Measurements from ENCODE around the gene SAMHD1. TPM values are rescaled to one million over a fixed set of nuclear protein-coding genes. Genes with fewer than 3 reads are reported as not detected.
"Not testable (repeated sequence)": the region's sequence is repeated elsewhere in the genome, so short reads cannot be mapped to it uniquely, and the experiment has no call there.

Gene SAMHD1
- 54.3 and 93.5 TPM in 2 replicates for total RNA-seq (2022)
- percentile 82 among the genes with signal in this experiment for Bru-seq, nascent RNA
- BruChase-seq, experiment 1, labeled RNA remaining after a 6-hour chase: percentile 83 among the genes with signal in this experiment
- percentile 70 among the genes with signal in this experiment for BruChase-seq, experiment 2, labeled RNA remaining after a 2-hour chase
- long read RNA-seq, full-length matches to known transcripts: 26 of 58 reads
- long read RNA-seq, partial matches to known transcripts: 4 of 58 reads
- long read RNA-seq, other reads (novel, unspliced or antisense): 28 of 58 reads

GRCh38 chr20:36951198-36951978, at the start of gene SAMHD1:
Gene SAMHD1, minus strand, starts transcription at chr20:36951708. Its CDS starts 65 bp downstream, at chr20:36951643.
- no TSS peak for BruUV-seq (replicated peaks)
- intact Hi-C loops (cut with micrococcal nuclease; ENCODE audit: unreplicated experiment): no loop called here

GRCh38 chr20:37000171-37000570, 48.7 kb upstream of the SAMHD1 start:
- H3K27me3 Mint-ChIP-seq (ENCODE audit: unreplicated experiment); H3K4me3 Mint-ChIP-seq (ENCODE audit: low read depth, unreplicated experiment); H3K9me3 Mint-ChIP-seq (ENCODE audit: low read depth, unreplicated experiment); H3K4me1 Mint-ChIP-seq (ENCODE audit: low read depth, unreplicated experiment); DNase-seq; BruUV-seq (replicated peaks); intact Hi-C loops (cut with micrococcal nuclease; ENCODE audit: unreplicated experiment); H3K27ac Mint-ChIP-seq (ENCODE audit: unreplicated experiment); CTCF ChIA-PET: not testable (repeated sequence)
- peaks cover 19% of the 10 kb centered on the region for H3K36me3 Mint-ChIP-seq (ENCODE audit: insufficient read depth, unreplicated experiment)

More at GRCh38 chr20:36951198-36951978, at the start of gene SAMHD1:
- Mint-ChIP-seq H3K27me3 (ENCODE audit: unreplicated experiment) (no peaks in the 10 kb centered on the region), H3K4me3 (ENCODE audit: low read depth, unreplicated experiment) (peak within 1 kb of the TSS; percentile 88), H3K9me3 (ENCODE audit: low read depth, unreplicated experiment) (no peaks in the 10 kb centered on the region), H3K4me1 (ENCODE audit: low read depth, unreplicated experiment) (peaks cover 43% of the 10 kb centered on the region), H3K27ac (ENCODE audit: unreplicated experiment) (peak within 1 kb of the TSS; percentile 82), H3K36me3 (ENCODE audit: insufficient read depth, unreplicated experiment) (peaks cover 22% of the 10 kb centered on the region)
- CTCF ChIA-PET: interaction anchor here (0.7 kb wide), 1 partner anchor 27 kb away, joined by 3 read pairs; no protein-coding TSS in a partner anchor
- peak; percentile 100 for DNase-seq
- no peak for TF ChIP-seq CTCF (IDR thresholded peaks at IDR 0.05; ENCODE audit: unreplicated experiment)

- DNase-seq: no peak
- H3K4me3 Mint-ChIP-seq (ENCODE audit: low read depth, unreplicated experiment): no peak overlapping the region
- H3K27ac Mint-ChIP-seq (ENCODE audit: unreplicated experiment): no peak overlapping the region
- no peaks in the 10 kb centered on the region for H3K27me3 Mint-ChIP-seq (ENCODE audit: unreplicated experiment)
- CTCF ChIA-PET: interaction anchor here (0.5 kb wide), 1 partner anchor 32 kb away, joined by 4 read pairs; no protein-coding TSS in a partner anchor
- no peak for TF ChIP-seq CTCF (IDR thresholded peaks at IDR 0.05; ENCODE audit: unreplicated experiment)
- H3K4me1 Mint-ChIP-seq (ENCODE audit: low read depth, unreplicated experiment): no peaks in the 10 kb centered on the region
- no TSS peak for BruUV-seq (replicated peaks)
- peaks cover 29% of the 10 kb centered on the region for H3K36me3 Mint-ChIP-seq (ENCODE audit: insufficient read depth, unreplicated experiment)
- no peaks in the 10 kb centered on the region for H3K9me3 Mint-ChIP-seq (ENCODE audit: low read depth, unreplicated experiment)
- intact Hi-C loops (cut with micrococcal nuclease; ENCODE audit: unreplicated experiment): no loop called here
Measured at GRCh38 chr20:36998652-36999051, 47.1 kb upstream of the SAMHD1 start.

- Mint-ChIP-seq H3K9me3 (ENCODE audit: low read depth, unreplicated experiment) (peaks cover 5% of the 10 kb centered on the region), H3K27me3 (ENCODE audit: unreplicated experiment) (no peaks in the 10 kb centered on the region), H3K4me3 (ENCODE audit: low read depth, unreplicated experiment) (no peak overlapping the region), H3K4me1 (ENCODE audit: low read depth, unreplicated experiment) (no peaks in the 10 kb centered on the region), H3K36me3 (ENCODE audit: insufficient read depth, unreplicated experiment) (peaks cover 30% of the 10 kb centered on the region), H3K27ac (ENCODE audit: unreplicated experiment) (no peak overlapping the region)
- no peak for TF ChIP-seq CTCF (IDR thresholded peaks at IDR 0.05; ENCODE audit: unreplicated experiment)
- DNase-seq: no peak
- CTCF ChIA-PET: no interaction called here
- BruUV-seq (replicated peaks): no TSS peak
- intact Hi-C loops (cut with micrococcal nuclease; ENCODE audit: unreplicated experiment): no loop called here
Measured at GRCh38 chr20:36997121-36997520, 45.6 kb upstream of the SAMHD1 start.

GRCh38 chr20:36994221-36994620, 42.7 kb upstream of the SAMHD1 start:
- H3K27me3 Mint-ChIP-seq (ENCODE audit: unreplicated experiment); DNase-seq; H3K4me1 Mint-ChIP-seq (ENCODE audit: low read depth, unreplicated experiment); BruUV-seq (replicated peaks); intact Hi-C loops (cut with micrococcal nuclease; ENCODE audit: unreplicated experiment); H3K4me3 Mint-ChIP-seq (ENCODE audit: low read depth, unreplicated experiment); H3K27ac Mint-ChIP-seq (ENCODE audit: unreplicated experiment); H3K9me3 Mint-ChIP-seq (ENCODE audit: low read depth, unreplicated experiment): not testable (repeated sequence)
- peaks cover 30% of the 10 kb centered on the region for H3K36me3 Mint-ChIP-seq (ENCODE audit: insufficient read depth, unreplicated experiment)
- CTCF ChIA-PET: interaction anchor here (0.5 kb wide), 1 partner anchor 17 kb away, joined by 3 read pairs; no protein-coding TSS in a partner anchor
